Memory B cell (primary cell): ENCODE measurements around the gene OR5D13.

Experiments used
- ATAC-seq: fragments of 150-1000 bp; cut with Tn5 transposase; 2 replicates; pipeline ENCODE4 v1.10.0; 2021; ENCODE audit warnings: low read depth, mild to moderate bottlenecking, moderate library complexity
- DNase-seq, 2 donors: peaks; one replicate each; pipeline ENCODE4 v3.0.0; 2022; ENCODE audit warnings: low spot score in 2 of 2
- H3K27ac Mint-ChIP-seq: one replicate; pipeline ENCODE4 v1.8.0; 2022; ENCODE audit warnings: mild to moderate bottlenecking, moderate library complexity, mixed read lengths
- H3K27me3 Mint-ChIP-seq: one replicate; pipeline ENCODE4 v1.8.0; 2022; ENCODE audit warnings: mixed read lengths
- H3K36me3 Mint-ChIP-seq: one replicate; pipeline ENCODE4 v1.8.0; 2022; ENCODE audit warnings: mild to moderate bottlenecking, mixed read lengths
- H3K4me1 Mint-ChIP-seq: one replicate; pipeline ENCODE4 v1.8.0; 2022; ENCODE audit warnings: mixed read lengths
- H3K4me3 Mint-ChIP-seq: one replicate; pipeline ENCODE4 v1.8.0; 2022; ENCODE audit warnings: mild to moderate bottlenecking, moderate library complexity, mixed read lengths
- H3K9me3 Mint-ChIP-seq: one replicate; pipeline ENCODE4 v1.8.0; 2022; ENCODE audit warnings: mixed read lengths

OR5D13 gene

GRCh38 chr11:55773138-55773537 lies at the start of gene OR5D13:
TSS of gene OR5D13 (plus strand) at chr11:55773438. CDS start at chr11:55773438, 0 bp downstream.
- Mint-ChIP-seq H3K9me3 (peaks cover 2% of the 10 kb centered on the region), H3K4me1 (no peaks in the 10 kb centered on the region), H3K36me3 (no peaks in the 10 kb centered on the region), H3K4me3 (no peak within 1 kb of the TSS), H3K27ac (no peak within 1 kb of the TSS), H3K27me3 (no peaks in the 10 kb centered on the region)
- ATAC-seq (no peak), DNase-seq (no peak)

GRCh38 chr11:55726715-55727324 lies 46.4 kb upstream of the OR5D13 start:
- Mint-ChIP-seq H3K27me3 (no peaks in the 10 kb centered on the region), H3K9me3 (peaks cover 2% of the 10 kb centered on the region), H3K4me3 (no peak overlapping the region), H3K36me3 (no peaks in the 10 kb centered on the region), H3K4me1 (no peaks in the 10 kb centered on the region), H3K27ac (no peak overlapping the region)
- no peak for DNase-seq
- ATAC-seq, result no peak

GRCh38 chr11:55732936-55733335 lies 40.3 kb upstream of the OR5D13 start:
- H3K27ac Mint-ChIP-seq, result no peak overlapping the region
- ATAC-seq (no peak), DNase-seq (no peak)
- H3K4me1 Mint-ChIP-seq, result no peaks in the 10 kb centered on the region
- H3K36me3 Mint-ChIP-seq, result no peaks in the 10 kb centered on the region
- no peak overlapping the region for H3K4me3 Mint-ChIP-seq
- peaks cover 3% of the 10 kb centered on the region for H3K9me3 Mint-ChIP-seq
- H3K27me3 Mint-ChIP-seq, result no peaks in the 10 kb centered on the region

DNA sequence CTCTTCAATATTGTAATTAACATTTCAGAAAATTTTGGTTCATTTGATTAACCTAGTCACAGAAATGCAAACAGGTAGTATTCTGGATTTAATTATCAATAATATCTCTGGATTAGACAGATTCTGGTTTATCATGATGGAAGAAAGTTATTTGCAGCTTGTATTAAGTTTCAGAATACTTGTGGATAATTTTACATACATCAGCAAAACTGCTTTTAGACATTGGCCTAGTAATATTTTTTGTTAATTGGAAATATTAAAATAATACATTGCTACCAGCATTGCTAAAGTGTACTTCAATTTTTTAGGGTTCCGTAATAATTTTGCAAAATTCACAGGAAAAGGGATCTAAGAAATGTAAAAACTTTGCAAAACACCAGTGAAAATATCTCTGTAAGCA lies 18.4 kb downstream of the OR5D13 start:
- Mint-ChIP-seq H3K27ac (no peak overlapping the region), H3K27me3 (no peaks in the 10 kb centered on the region), H3K4me3 (no peak overlapping the region), H3K4me1 (no peaks in the 10 kb centered on the region), H3K9me3 (peaks cover 8% of the 10 kb centered on the region), H3K36me3 (no peaks in the 10 kb centered on the region)
- no peak for DNase-seq
- no peak for ATAC-seq

GRCh38 chr11:55793321-55793720 lies 20.1 kb downstream of the OR5D13 start:
- H3K27me3 Mint-ChIP-seq, result no peaks in the 10 kb centered on the region
- DNase-seq, result no peak
- ATAC-seq, result no peak
- peaks cover 5% of the 10 kb centered on the region for H3K9me3 Mint-ChIP-seq
- no peak overlapping the region for H3K4me3 Mint-ChIP-seq
- no peaks in the 10 kb centered on the region for H3K36me3 Mint-ChIP-seq
- no peaks in the 10 kb centered on the region for H3K4me1 Mint-ChIP-seq
- H3K27ac Mint-ChIP-seq, result no peak overlapping the region

- ATAC-seq, result no peak
- no peak within 1 kb of the TSS for H3K4me3 Mint-ChIP-seq
Measured at GRCh38 chr11:55795256-55795655, 22.0 kb downstream of the OR5D13 start, which contains the start of gene OR5D14. TSS of gene OR5D14 (plus strand) at chr11:55795556. CDS start at chr11:55795556, 0 bp downstream.

DNA sequence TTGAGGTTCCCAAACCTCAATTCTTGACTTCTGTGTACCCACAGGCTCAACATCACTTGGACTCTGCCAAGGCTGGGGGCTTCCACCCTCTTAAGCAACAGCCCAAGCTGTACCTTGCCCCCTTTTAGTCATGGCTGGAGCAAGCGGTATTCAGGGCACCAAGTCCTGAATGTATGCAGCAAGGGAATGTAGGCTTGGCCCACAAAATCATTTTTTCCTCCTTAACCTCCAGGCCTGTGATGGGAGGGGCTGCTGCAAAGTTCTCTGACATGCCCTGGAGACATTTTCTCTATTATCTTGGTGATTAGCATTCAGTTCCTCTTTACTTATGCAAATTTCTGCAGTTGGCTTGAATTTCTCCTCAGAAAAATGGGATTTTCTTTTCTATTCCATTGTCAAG lies 33.0 kb downstream of the OR5D13 start:
- ATAC-seq, result no peak
- no peak overlapping the region for H3K4me3 Mint-ChIP-seq
- no peak overlapping the region for H3K27ac Mint-ChIP-seq
- no peak for DNase-seq
- H3K4me1 Mint-ChIP-seq, result no peaks in the 10 kb centered on the region
- no peaks in the 10 kb centered on the region for H3K27me3 Mint-ChIP-seq
- peaks cover 9% of the 10 kb centered on the region for H3K9me3 Mint-ChIP-seq
- H3K36me3 Mint-ChIP-seq, result no peaks in the 10 kb centered on the region

More at GRCh38 chr11:55795256-55795655, 22.0 kb downstream of the OR5D13 start, which contains the start of gene OR5D14:
- no peak for DNase-seq
- peaks cover 7% of the 10 kb centered on the region for H3K9me3 Mint-ChIP-seq
- no peaks in the 10 kb centered on the region for H3K27me3 Mint-ChIP-seq
- no peaks in the 10 kb centered on the region for H3K4me1 Mint-ChIP-seq
- H3K36me3 Mint-ChIP-seq, result no peaks in the 10 kb centered on the region
- H3K27ac Mint-ChIP-seq, result no peak within 1 kb of the TSS

GRCh38 chr11:55811067-55811466 lies 37.8 kb downstream of the OR5D13 start, which contains the start of gene OR5L1:
TSS of gene OR5L1 (plus strand) at chr11:55811367. CDS start at chr11:55811467, 100 bp downstream.
- Mint-ChIP-seq H3K36me3 (no peaks in the 10 kb centered on the region), H3K27ac (no peak within 1 kb of the TSS), H3K4me1 (no peaks in the 10 kb centered on the region), H3K27me3 (no peaks in the 10 kb centered on the region), H3K4me3 (no peak within 1 kb of the TSS), H3K9me3 (peaks cover 8% of the 10 kb centered on the region)
- no peak for ATAC-seq
- no peak for DNase-seq

GRCh38 chr11:55819330-55819729 lies 46.1 kb downstream of the OR5D13 start, which contains the start of gene OR5D18:
TSS of gene OR5D18 (plus strand) at chr11:55819630. CDS start at chr11:55819630, 0 bp downstream.
- DNase-seq (no peak), ATAC-seq (no peak)
- no peaks in the 10 kb centered on the region for H3K27me3 Mint-ChIP-seq
- peaks cover 10% of the 10 kb centered on the region for H3K9me3 Mint-ChIP-seq
- no peaks in the 10 kb centered on the region for H3K4me1 Mint-ChIP-seq
- H3K4me3 Mint-ChIP-seq, result no peak within 1 kb of the TSS
- peaks cover 2% of the 10 kb centered on the region for H3K36me3 Mint-ChIP-seq
- no peak within 1 kb of the TSS for H3K27ac Mint-ChIP-seq
